GM18951 (cell line): ENCODE results near the gene PDE4B.

ENCODE experiments used
- POLR2A ChIP-seq: IDR thresholded peaks from 4 replicates; pipeline ENCODE4 v1.6.1; 2011; ENCODE audit warnings: mild to moderate bottlenecking; ENCODE audit not compliant: insufficient read length, insufficient read depth; ENCODE audit errors: extremely low read depth
- in situ Hi-C: fragments of 300-500 bp; cut with MboI; formaldehyde crosslinking; loops from one replicate; pipeline ENCODE4 v1.12.0; 2022; ENCODE audit warnings: low sequenced_read_pairs, mixed read lengths, inconsistent platforms; ENCODE audit not compliant: unreplicated experiment

PDE4B gene

GRCh38 chr1:65938506-65938905, 145.8 kb downstream of the PDE4B start:
- TF ChIP-seq POLR2A = no peak
- in situ Hi-C loops = no loop called here

GRCh38 chr1:65939191-65939590, 146.5 kb downstream of the PDE4B start:
- no peak for TF ChIP-seq POLR2A
- in situ Hi-C loops = no loop called here

GRCh38 chr1:65939636-65940035, 146.9 kb downstream of the PDE4B start:
- in situ Hi-C loops = no loop called here

GRCh38 chr1:65940126-65940525, 147.4 kb downstream of the PDE4B start:
- in situ Hi-C loops = no loop called here
- no peak for TF ChIP-seq POLR2A

More at GRCh38 chr1:65939636-65940035, 146.9 kb downstream of the PDE4B start:
- TF ChIP-seq POLR2A = no peak

- no peak for TF ChIP-seq POLR2A
- in situ Hi-C loops = no loop called here
These were observed 149.8 kb downstream of the PDE4B start for GRCh38 chr1:65942476-65942875.

GRCh38 chr1:65946376-65946775, 153.7 kb downstream of the PDE4B start:
- in situ Hi-C loops = no loop called here
- no peak for TF ChIP-seq POLR2A

- in situ Hi-C loops = no loop called here
- no peak for TF ChIP-seq POLR2A
These were observed 154.3 kb downstream of the PDE4B start for GRCh38 chr1:65946960-65947359.

- in situ Hi-C loops = no loop called here
- TF ChIP-seq POLR2A = no peak
These were observed 156.0 kb downstream of the PDE4B start for GRCh38 chr1:65948609-65949229.

- no peak for TF ChIP-seq POLR2A
- in situ Hi-C loops = no loop called here
These were observed 156.5 kb downstream of the PDE4B start for GRCh38 chr1:65949230-65949626.

- in situ Hi-C loops = loop anchor here (5.0 to 25.0 kb wide), 3 partner anchors 292 to 787 kb away; no protein-coding TSS in a partner anchor
These were observed 157.2 kb downstream of the PDE4B start for GRCh38 chr1:65949933-65950332.

GRCh38 chr1:65952696-65953095, 160.0 kb downstream of the PDE4B start:
- in situ Hi-C loops = loop anchor here (5.0 to 25.0 kb wide), 3 partner anchors 290 to 785 kb away; no protein-coding TSS in a partner anchor
- TF ChIP-seq POLR2A = no peak

More at GRCh38 chr1:65949933-65950332, 157.2 kb downstream of the PDE4B start:
- TF ChIP-seq POLR2A = no peak

- no peak for TF ChIP-seq POLR2A
- in situ Hi-C loops = loop anchor here (5.0 to 25.0 kb wide), 3 partner anchors 289 to 784 kb away; no protein-coding TSS in a partner anchor
These were observed 160.5 kb downstream of the PDE4B start for GRCh38 chr1:65953170-65953569.

GRCh38 chr1:65955071-65955470, 162.4 kb downstream of the PDE4B start:
- no peak for TF ChIP-seq POLR2A
- in situ Hi-C loops = loop anchor here (10.0 to 25.0 kb wide), 2 partner anchors 500 to 782 kb away; no protein-coding TSS in a partner anchor

- TF ChIP-seq POLR2A = no peak
- in situ Hi-C loops = loop anchor here (10.0 to 25.0 kb wide), 2 partner anchors 499 to 782 kb away; no protein-coding TSS in a partner anchor
These were observed 162.8 kb downstream of the PDE4B start for GRCh38 chr1:65955503-65955902.

- in situ Hi-C loops = loop anchor here (10.0 to 25.0 kb wide), 2 partner anchors 496 to 779 kb away; no protein-coding TSS in a partner anchor
- no peak for TF ChIP-seq POLR2A
These were observed 166.1 kb downstream of the PDE4B start for GRCh38 chr1:65958561-65959350.
